Mesendoderm (in vitro differentiated cells): Measurements from ENCODE around the gene C15orf61.

Experiments used
- DNase-seq: peaks from one replicate; pipeline ENCODE4 v3.0.0; 2013
- H2AK5ac ChIP-seq: 2 replicates; pipeline ENCODE4 v1.6.1; 2013; ENCODE audit warnings: low read length, inconsistent platforms
- H2BK120ac ChIP-seq: 2 replicates; pipeline ENCODE4 v1.6.1; 2013; ENCODE audit warnings: low read depth, mild to moderate bottlenecking, low read length, moderate library complexity, mixed read lengths
- H2BK15ac ChIP-seq: replicated peaks from 2 replicates; pipeline ENCODE4 v1.6.1; 2013; ENCODE audit warnings: low read depth, mild to moderate bottlenecking, moderate library complexity
- H2BK5ac ChIP-seq: 2 replicates; pipeline ENCODE4 v1.6.1; 2013; ENCODE audit warnings: low read length, inconsistent platforms
- H3K18ac ChIP-seq: 2 replicates; pipeline ENCODE4 v1.6.1; 2013; ENCODE audit warnings: mild to moderate bottlenecking, low read length, mixed read lengths
- H3K23ac ChIP-seq: one replicate; pipeline ENCODE4 v1.6.1; 2013; ENCODE audit warnings: low read length
- H3K27ac ChIP-seq: 2 replicates; pipeline ENCODE4 v1.5.1; 2013; ENCODE audit warnings: low read depth, mild to moderate bottlenecking, inconsistent platforms, low read length, moderate library complexity
- H3K27me3 ChIP-seq: 2 replicates; pipeline ENCODE4 v1.6.1; 2013; ENCODE audit warnings: low read length, control low read depth, mild to moderate bottlenecking, inconsistent platforms; ENCODE audit not compliant: insufficient read depth, poor library complexity
- H3K36me3 ChIP-seq: 2 replicates; pipeline ENCODE4 v1.6.1; 2013; ENCODE audit warnings: low read length, inconsistent platforms; ENCODE audit not compliant: control insufficient read depth, insufficient read depth
- H3K4ac ChIP-seq: one replicate; pipeline ENCODE4 v1.6.1; 2013; ENCODE audit warnings: low read depth, mild to moderate bottlenecking, low read length, moderate library complexity
- H3K4me1 ChIP-seq: 2 replicates; pipeline ENCODE4 v1.6.1; 2013; ENCODE audit warnings: low read depth, low read length, inconsistent platforms; ENCODE audit not compliant: control insufficient read depth
- H3K4me2 ChIP-seq: 2 replicates; pipeline ENCODE4 v1.6.1; 2013; ENCODE audit warnings: low read length
- H3K4me3 ChIP-seq: 2 replicates; pipeline ENCODE4 v1.5.1; 2013; ENCODE audit warnings: mild to moderate bottlenecking, low read length
- H3K56ac ChIP-seq: one replicate; pipeline ENCODE4 v1.6.1; 2013; ENCODE audit warnings: low read length
- H3K79me1 ChIP-seq: 2 replicates; pipeline ENCODE4 v1.6.1; 2013; ENCODE audit warnings: low read length, inconsistent platforms
- H3K79me2 ChIP-seq: 2 replicates; pipeline ENCODE4 v1.6.1; 2013; ENCODE audit warnings: mild to moderate bottlenecking, low read length; ENCODE audit not compliant: control insufficient read depth, insufficient read depth
- H3K9ac ChIP-seq: 2 replicates; pipeline ENCODE4 v1.6.1; 2013; ENCODE audit warnings: low read length, inconsistent platforms
- H4K5ac ChIP-seq: one replicate; pipeline ENCODE4 v1.6.1; 2013; ENCODE audit warnings: low read length
- H4K8ac ChIP-seq: one replicate; pipeline ENCODE4 v1.6.1; 2013; ENCODE audit warnings: low read depth, mild to moderate bottlenecking, control low read depth, low read length, moderate library complexity
- WGBS: extraction: QIAGEN DNeasy Blood & Tissue Kit; methylation state at CpG from one replicate; pipeline ENCODE4 v1.1.7; 2013; ENCODE audit warnings: low lambda C conversion rate, missing lambda C conversion rate; ENCODE audit not compliant: insufficient coverage; ENCODE audit errors: extremely low coverage; 5-methylcytosine and 5-hydroxymethylcytosine counted together

C15orf61 gene

DNA sequence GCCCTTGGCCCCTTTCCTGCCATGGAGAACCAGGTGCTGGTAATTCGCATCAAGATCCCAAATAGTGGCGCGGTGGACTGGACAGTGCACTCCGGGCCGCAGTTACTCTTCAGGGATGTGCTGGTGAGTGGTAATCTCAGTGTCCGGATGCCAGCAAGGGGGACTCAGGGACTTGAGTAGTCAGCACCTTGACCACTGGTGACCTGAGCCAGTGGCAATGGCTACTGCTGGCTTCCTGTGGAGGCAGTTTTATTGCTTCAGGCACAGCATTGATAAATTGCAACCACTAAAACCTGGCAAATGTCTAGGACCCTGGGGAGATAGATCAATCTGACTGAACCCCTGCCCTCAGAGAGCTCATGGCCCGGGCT is 22.4 kb downstream of the C15orf61 start:
- Histone ChIP-seq H4K5ac (no peak overlapping the region), H2BK15ac (no peak overlapping the region), H2BK5ac (no peak overlapping the region), H3K56ac (peak overlapping the region; percentile 96), H3K4me2 (peak overlapping the region; percentile 86), H3K27ac (no peak overlapping the region), H3K4me3 (no peak overlapping the region), H3K79me2 (no peaks in the 10 kb centered on the region), H3K4ac (no peak overlapping the region), H4K8ac (no peak overlapping the region), H2BK120ac (no peak overlapping the region), H3K4me1 (peaks cover 5% of the 10 kb centered on the region), H3K36me3 (no peaks in the 10 kb centered on the region), H3K23ac (peak overlapping the region; percentile 11), H3K27me3 (no peaks in the 10 kb centered on the region), H3K18ac (no peak overlapping the region), H3K79me1 (no peaks in the 10 kb centered on the region), H3K9ac (peak overlapping the region; percentile 86), H2AK5ac (no peak overlapping the region)
- WGBS = no CpG with 5 or more reads among the region's 7 CpGs
- DNase-seq = no peak

DNA sequence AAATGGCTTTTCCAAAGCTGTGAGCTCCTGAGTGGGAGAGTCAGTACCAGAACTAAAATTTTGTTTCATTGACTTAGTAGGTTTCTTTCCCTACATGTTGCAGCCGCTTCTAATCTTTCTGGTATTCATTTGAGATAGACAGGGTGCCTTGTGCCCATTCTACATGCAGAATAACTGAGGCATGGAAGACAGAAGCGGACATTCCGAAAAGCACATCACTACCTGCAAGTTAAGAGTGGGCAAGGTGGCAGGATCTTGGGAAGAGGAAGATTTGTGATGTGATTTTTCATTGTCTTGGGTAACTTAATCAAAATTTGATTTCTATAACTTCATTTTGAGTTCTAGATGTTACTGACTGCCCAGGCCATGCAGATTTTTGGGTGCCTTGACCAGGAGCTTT is 23.5 kb downstream of the C15orf61 start:
- Histone ChIP-seq H4K5ac (no peak overlapping the region), H2BK5ac (no peak overlapping the region)
- no CpG with 5 or more reads among the region's 3 CpGs for WGBS

DNA sequence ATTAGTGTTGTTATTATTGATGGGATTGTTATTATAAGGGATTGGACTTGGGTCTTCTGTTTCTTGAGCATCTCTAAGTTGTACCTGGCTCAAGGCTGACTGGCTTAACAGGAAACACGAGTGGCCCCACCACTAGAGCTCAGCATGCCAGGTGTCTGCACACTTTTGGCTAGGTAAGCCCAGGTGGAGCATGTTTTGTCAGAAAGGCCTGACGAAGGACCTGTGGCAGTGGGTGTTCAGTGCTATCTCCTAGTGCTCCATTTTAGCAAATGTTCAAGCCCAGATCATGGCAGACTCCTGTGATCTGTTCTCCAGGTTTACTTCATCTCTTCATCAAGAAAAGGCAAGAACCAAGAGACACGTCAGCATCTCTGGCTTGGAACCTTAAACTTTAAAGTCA is 24.9 kb downstream of the C15orf61 start:
- Histone ChIP-seq H2BK15ac (no peak overlapping the region), H3K79me1 (no peaks in the 10 kb centered on the region), H3K4me1 (peaks cover 5% of the 10 kb centered on the region), H2BK120ac (no peak overlapping the region), H3K23ac (no peak overlapping the region), H3K27ac (no peak overlapping the region), H3K9ac (no peak overlapping the region), H3K36me3 (no peaks in the 10 kb centered on the region), H3K56ac (no peak overlapping the region), H2AK5ac (no peak overlapping the region), H4K5ac (no peak overlapping the region), H3K79me2 (no peaks in the 10 kb centered on the region), H2BK5ac (no peak overlapping the region), H3K4me3 (no peak overlapping the region), H3K4ac (no peak overlapping the region), H3K27me3 (no peaks in the 10 kb centered on the region), H3K18ac (no peak overlapping the region), H4K8ac (no peak overlapping the region), H3K4me2 (no peak overlapping the region)
- no peak for DNase-seq
- WGBS = no CpG with 5 or more reads among the region's 3 CpGs

More for the DNA sequence above, 23.5 kb downstream of the C15orf61 start:
- Histone ChIP-seq H4K8ac (no peak overlapping the region), H3K79me1 (no peaks in the 10 kb centered on the region), H3K4ac (no peak overlapping the region), H3K79me2 (no peaks in the 10 kb centered on the region), H3K4me3 (no peak overlapping the region), H3K36me3 (no peaks in the 10 kb centered on the region), H3K9ac (no peak overlapping the region), H3K4me1 (peaks cover 5% of the 10 kb centered on the region), H3K23ac (no peak overlapping the region), H3K27ac (no peak overlapping the region), H3K27me3 (no peaks in the 10 kb centered on the region), H3K18ac (no peak overlapping the region), H2BK15ac (no peak overlapping the region), H3K56ac (no peak overlapping the region), H3K4me2 (no peak overlapping the region), H2BK120ac (no peak overlapping the region), H2AK5ac (no peak overlapping the region)
- DNase-seq = no peak

DNA sequence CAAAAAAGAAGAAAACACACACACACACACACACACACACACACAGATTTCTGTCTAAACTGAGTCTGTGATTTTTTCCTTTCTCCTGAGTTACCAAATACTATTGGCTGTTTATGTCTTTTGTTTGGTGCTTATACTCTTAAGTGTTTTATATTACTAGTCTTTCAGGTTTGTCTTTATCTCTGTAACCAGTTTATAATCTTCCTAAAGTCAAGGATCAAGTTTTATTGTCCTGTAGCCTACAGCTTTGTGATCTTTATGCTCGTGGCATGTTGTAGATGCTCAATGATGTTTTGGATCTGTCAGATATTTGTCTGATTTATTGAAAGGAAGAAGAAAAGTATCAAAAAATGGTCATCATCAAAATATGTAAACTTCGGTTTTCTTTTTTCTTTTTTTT is 26.1 kb downstream of the C15orf61 start:
- Histone ChIP-seq H3K4me2 (no peak overlapping the region), H2BK15ac (no peak overlapping the region), H3K27me3 (no peaks in the 10 kb centered on the region), H3K4me3 (no peak overlapping the region), H3K18ac (no peak overlapping the region), H2BK120ac (no peak overlapping the region), H3K9ac (no peak overlapping the region), H3K56ac (no peak overlapping the region), H2AK5ac (no peak overlapping the region), H3K27ac (no peak overlapping the region), H3K23ac (no peak overlapping the region), H4K8ac (no peak overlapping the region), H3K4me1 (peaks cover 5% of the 10 kb centered on the region), H3K36me3 (no peaks in the 10 kb centered on the region), H2BK5ac (no peak overlapping the region), H4K5ac (no peak overlapping the region), H3K79me1 (no peaks in the 10 kb centered on the region), H3K79me2 (no peaks in the 10 kb centered on the region), H3K4ac (no peak overlapping the region)
- WGBS = no CpG with 5 or more reads among the region's 2 CpGs
- no peak for DNase-seq

DNA sequence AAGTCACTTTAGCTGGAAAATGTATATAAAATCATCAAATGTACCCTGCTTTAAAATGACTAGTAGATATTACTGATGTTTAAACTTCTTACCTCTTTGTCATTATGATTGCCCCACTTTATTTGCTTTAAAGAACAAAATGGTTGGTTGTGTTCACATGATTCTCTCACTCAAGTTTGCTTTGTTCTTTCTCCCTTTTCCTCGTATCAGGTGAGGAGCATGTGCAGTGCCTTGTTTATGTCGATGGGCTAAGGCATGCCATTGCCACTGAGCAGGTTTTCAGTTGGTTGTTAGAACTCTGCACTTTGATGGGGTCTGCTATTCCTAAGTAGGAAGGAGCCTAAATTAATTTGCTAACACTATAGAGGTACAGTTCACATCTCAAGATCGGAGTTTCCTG is 26.9 kb downstream of the C15orf61 start:
- Histone ChIP-seq H3K18ac (no peak overlapping the region), H3K4me2 (no peak overlapping the region), H3K27me3 (no peaks in the 10 kb centered on the region), H3K9ac (no peak overlapping the region), H3K79me1 (no peaks in the 10 kb centered on the region), H3K4me3 (no peak overlapping the region), H3K4ac (no peak overlapping the region), H2BK5ac (no peak overlapping the region), H4K8ac (no peak overlapping the region), H2BK120ac (no peak overlapping the region), H3K56ac (peak overlapping the region; percentile 20), H3K27ac (no peak overlapping the region), H3K4me1 (peaks cover 5% of the 10 kb centered on the region), H3K23ac (no peak overlapping the region), H3K79me2 (no peaks in the 10 kb centered on the region), H3K36me3 (no peaks in the 10 kb centered on the region), H4K5ac (no peak overlapping the region), H2BK15ac (no peak overlapping the region), H2AK5ac (no peak overlapping the region)
- peak; percentile 14 for DNase-seq
- WGBS = no CpG with 5 or more reads among the region's 3 CpGs

DNA sequence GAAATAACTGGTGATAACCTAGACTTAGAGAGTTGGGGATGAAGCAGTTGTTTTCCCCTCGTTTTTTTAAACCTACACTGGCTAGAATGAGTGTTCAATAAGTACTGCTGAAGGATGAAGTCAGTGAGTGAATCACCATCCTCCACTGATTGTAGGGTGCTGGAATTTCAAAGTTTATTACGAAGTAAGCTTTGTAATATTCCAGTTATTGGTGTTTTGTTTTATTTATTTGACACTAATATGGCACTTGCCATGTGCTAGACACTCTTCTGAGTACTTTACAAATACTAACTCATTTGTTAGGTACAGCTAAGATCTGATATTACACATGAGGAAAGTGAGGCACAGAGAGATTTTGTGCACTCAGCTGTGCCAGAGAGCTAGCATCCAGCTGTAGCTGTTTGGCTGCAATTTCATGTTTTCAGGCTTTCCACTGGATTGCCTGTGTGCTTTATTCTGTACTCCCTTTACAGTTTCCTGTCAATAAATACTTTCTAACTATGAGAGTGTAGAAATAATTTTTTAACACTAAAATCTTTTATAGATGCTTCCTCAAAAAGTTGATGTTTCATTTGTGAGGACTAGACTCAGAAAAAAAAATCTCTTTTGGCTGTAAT is 27.4 kb downstream of the C15orf61 start:
- no peak overlapping the region for H3K27ac ChIP-seq

More for the DNA sequence above, 27.4 kb downstream of the C15orf61 start:
- Histone ChIP-seq H3K79me2 (no peaks in the 10 kb centered on the region), H3K27me3 (no peaks in the 10 kb centered on the region), H4K8ac (no peak overlapping the region), H3K4me3 (no peak overlapping the region), H3K18ac (no peak overlapping the region), H3K9ac (no peak overlapping the region), H2BK120ac (no peak overlapping the region), H3K4ac (no peak overlapping the region), H2BK5ac (no peak overlapping the region), H3K79me1 (no peaks in the 10 kb centered on the region), H3K23ac (no peak overlapping the region), H2AK5ac (no peak overlapping the region), H3K36me3 (no peaks in the 10 kb centered on the region), H3K56ac (peak overlapping the region; percentile 22), H3K4me2 (no peak overlapping the region), H4K5ac (no peak overlapping the region), H2BK15ac (no peak overlapping the region), H3K4me1 (peaks cover 4% of the 10 kb centered on the region)
- DNase-seq = peak; percentile 13
- WGBS = no CpG with 5 or more reads among the region's 2 CpGs
